SK-N-SH (cell line): ENCODE data around the gene VARS1. TPM values are rescaled to one million over a fixed set of nuclear protein-coding genes. Genes with fewer than 3 reads are reported as not detected.

Experiments used
- CTCF ChIA-PET: fragments of 300-600, 350-600 bp; formaldehyde crosslinking; extraction: SDS; loops from one replicate; lab custom pipeline; 2021; lab: Yijun Ruan, JAX
- POLR2A ChIA-PET: fragments of 350-600 bp; sonication (Branson Sonifier 250); formaldehyde crosslinking; extraction: SDS; loops from one replicate; lab custom pipeline; 2020; ENCODE audit warnings: antibody characterized with exemption, inconsistent platforms; lab: Yijun Ruan, JAX
- DNase-seq: peaks from one replicate; pipeline ENCODE4 v3.0.0; 2012
- H2AFZ ChIP-seq: fragments of 200-600 bp; sonication (generic); 2 replicates; pipeline ENCODE4 v1.8.1; 2016; ENCODE audit warnings: antibody characterized with exemption, mild to moderate bottlenecking, low read depth
- H3F3A ChIP-seq: fragments of 200-600 bp; sonication (generic); replicated peaks from 2 replicates; pipeline ENCODE3; 2016; ENCODE audit warnings: antibody characterized with exemption, mild to moderate bottlenecking; ENCODE audit not compliant: insufficient read depth
- H3K27ac ChIP-seq, 2 experiments: fragments of 200-500 bp in 1 of 2; fragments of 200-600 bp in 1 of 2; sonication (Bioruptor generic) in 1 of 2; sonication (generic), shearing (Covaris generic) in 1 of 2; 2 replicates each; pipeline versions ENCODE4 v1.5.1 to v1.6.1; 2014 to 2016; ENCODE audit warnings: low read depth in 2 of 2, inconsistent platforms in 1 of 2, low read length in 1 of 2, mild to moderate bottlenecking in 1 of 2, mixed read lengths in 1 of 2
- H3K27me3 ChIP-seq: fragments of 200-600 bp; sonication (generic), shearing (Covaris generic); 2 replicates; pipeline ENCODE4 v1.6.1; 2016; ENCODE audit warnings: mixed run types; ENCODE audit not compliant: insufficient read depth
- H3K36me3 ChIP-seq, 2 experiments: fragments of 200-500 bp in 1 of 2; fragments of 200-600 bp in 1 of 2; sonication (Bioruptor generic) in 1 of 2; sonication (generic) in 1 of 2; replicated peaks in 1 of 2; 2 replicates each; pipeline versions ENCODE3 to v1.5.1; 2014 to 2016; ENCODE audit warnings: low read length in 1 of 2, mild to moderate bottlenecking in 1 of 2; ENCODE audit not compliant: insufficient read depth in 2 of 2, control insufficient read depth in 1 of 2
- H3K4me1 ChIP-seq, 2 experiments: fragments of 200-500 bp in 1 of 2; fragments of 200-600 bp in 1 of 2; sonication (Bioruptor generic) in 1 of 2; sonication (generic), shearing (Covaris generic) in 1 of 2; 2 replicates each; pipeline versions ENCODE4 v1.5.1 to v1.6.1; 2014 to 2016; ENCODE audit warnings: low read depth in 1 of 2, low read length in 1 of 2, mixed run types in 1 of 2; ENCODE audit not compliant: insufficient read depth in 2 of 2, control insufficient read depth in 1 of 2
- H3K4me2 ChIP-seq: fragments of 200-600 bp; sonication (generic), shearing (Covaris generic); 2 replicates; pipeline ENCODE4 v1.6.1; 2017; ENCODE audit warnings: mixed run types
- H3K4me3 ChIP-seq, 2 experiments: fragments of 200-500 bp in 1 of 2; fragments of 200-600 bp in 1 of 2; sonication (Bioruptor generic) in 1 of 2; sonication (generic), shearing (Covaris generic) in 1 of 2; 2 replicates each; pipeline versions ENCODE4 v1.5.1 to v1.8.1; 2014 to 2016; ENCODE audit warnings: low read depth in 2 of 2, inconsistent platforms in 1 of 2, low read length in 1 of 2, mild to moderate bottlenecking in 1 of 2, mixed read lengths in 1 of 2, moderate library complexity in 1 of 2
- H3K79me2 ChIP-seq: fragments of 200-600 bp; sonication (generic); 2 replicates; pipeline ENCODE4 v1.8.1; 2017; ENCODE audit warnings: mild to moderate bottlenecking; ENCODE audit not compliant: insufficient read depth
- H3K9ac ChIP-seq: fragments of 200-600 bp; sonication (generic); 2 replicates; pipeline ENCODE4 v1.6.1; 2017; ENCODE audit warnings: mixed run types
- H3K9me2 ChIP-seq: fragments of 200-600 bp; sonication (generic); 2 replicates; pipeline ENCODE4 v1.6.1; 2017; ENCODE audit warnings: mixed run types
- H3K9me3 ChIP-seq: fragments of 200-600 bp; sonication (generic); 2 replicates; pipeline ENCODE4 v1.6.1; 2017; ENCODE audit warnings: mixed run types, mild to moderate bottlenecking, moderate library complexity
- H4K20me1 ChIP-seq: fragments of 200-600 bp; sonication (generic); 2 replicates; pipeline ENCODE4 v1.6.1; 2017; ENCODE audit warnings: mild to moderate bottlenecking, mixed run types; ENCODE audit not compliant: insufficient read depth
- ELF1 ChIP-seq: IDR thresholded peaks from 2 replicates; pipeline ENCODE4 v1.4.0; 2012
- EZH2phosphoT487 ChIP-seq: fragments of 200-600 bp; sonication (generic); IDR thresholded peaks from 2 replicates; pipeline ENCODE4 v1.6.1; 2017; ENCODE audit warnings: low read depth, mixed run types, mild to moderate bottlenecking, antibody characterized with exemption, moderate library complexity, borderline replicate concordance
- FOSL2 ChIP-seq: IDR thresholded peaks from 2 replicates; pipeline ENCODE4 v1.4.0; 2012; ENCODE audit warnings: low read depth, mild to moderate bottlenecking, moderate library complexity, borderline replicate concordance
- FOXJ3 ChIP-seq: sonication (generic); formaldehyde crosslinking; IDR thresholded peaks from 2 replicates; pipeline ENCODE4 v1.5.1; 2020; ENCODE audit warnings: mild to moderate bottlenecking, missing genetic modification reagents
- FOXM1 ChIP-seq: IDR thresholded peaks from 2 replicates; pipeline ENCODE4 v1.4.0; 2012; ENCODE audit warnings: low read depth, mild to moderate bottlenecking
- GABPA ChIP-seq: IDR thresholded peaks from 2 replicates; pipeline ENCODE4 v1.4.0; 2012; ENCODE audit warnings: low read depth, mild to moderate bottlenecking
- GATA2 ChIP-seq: sonication (generic); formaldehyde crosslinking; IDR thresholded peaks from 2 replicates; pipeline ENCODE4 v1.5.0; 2020; ENCODE audit warnings: mild to moderate bottlenecking, missing genetic modification reagents
- IRF3 ChIP-seq: fragments of 150-350 bp; IDR thresholded peaks from 2 replicates; pipeline ENCODE4 v1.6.1; 2016; ENCODE audit warnings: mild to moderate bottlenecking, low read depth, low read length
- JUND ChIP-seq: IDR thresholded peaks from 2 replicates; pipeline ENCODE4 v1.4.0; 2012
- MEF2A ChIP-seq: IDR thresholded peaks from 2 replicates; pipeline ENCODE4 v1.4.0; 2012; ENCODE audit warnings: low read depth, borderline replicate concordance
- NFIC ChIP-seq: IDR thresholded peaks from 2 replicates; pipeline ENCODE4 v1.4.0; 2012; ENCODE audit warnings: borderline replicate concordance
- NRF1 ChIP-seq: IDR thresholded peaks from 2 replicates; pipeline ENCODE4 v1.6.1; 2012; ENCODE audit warnings: low read depth, mild to moderate bottlenecking, low read length
- PBX3 ChIP-seq: IDR thresholded peaks from 2 replicates; pipeline ENCODE4; 2012
- POLR2AphosphoS5 ChIP-seq: IDR thresholded peaks from 2 replicates; pipeline ENCODE4 v1.6.1; 2012; ENCODE audit warnings: low read depth, low read length
- RCOR1 ChIP-seq: fragments of 150-350 bp; IDR thresholded peaks from 2 replicates; pipeline ENCODE4 v1.6.1; 2017; ENCODE audit warnings: antibody characterized with exemption, low read length
- RFX5 ChIP-seq: IDR thresholded peaks from 2 replicates; pipeline ENCODE4 v1.6.1; 2012; ENCODE audit warnings: mild to moderate bottlenecking, improper control_type of control experiment, low read length
- TAF1 ChIP-seq: IDR thresholded peaks from 2 replicates; pipeline ENCODE4 v1.6.1; 2012; ENCODE audit warnings: low read depth, mild to moderate bottlenecking, low read length, moderate library complexity, borderline replicate concordance
- TCF12 ChIP-seq: IDR thresholded peaks from 2 replicates; pipeline ENCODE4 v1.4.0; 2012
- TEAD4 ChIP-seq: IDR thresholded peaks from 2 replicates; pipeline ENCODE4 v1.4.0; 2012; ENCODE audit warnings: mild to moderate bottlenecking, borderline replicate concordance; ENCODE audit not compliant: insufficient read depth
- YY1 ChIP-seq: IDR thresholded peaks from 2 replicates; pipeline ENCODE4 v1.4.0; 2012; ENCODE audit warnings: low read depth, mild to moderate bottlenecking
- WGBS: methylation state at CpG from one replicate; pipeline ENCODE4 v1.1.6; 2017; ENCODE audit warnings: low lambda C conversion rate; 5-methylcytosine and 5-hydroxymethylcytosine counted together
- polyA plus RNA-seq, 3 experiments: library from polyadenylated mRNA; depleted of rRNA; stranded (reverse); fragments of >200 nt; gene quantifications; 2 replicates each; pipeline ENCODE4 v1.2.3, GENCODE V29; 2012
- TF ChIP-seq, protein P1 (sequence below): fragments of 200-600 bp; sonication (generic); IDR thresholded peaks from 2 replicates; pipeline ENCODE4 v1.6.1; 2017; ENCODE audit warnings: antibody characterized with exemption, mild to moderate bottlenecking, moderate library complexity
- TF ChIP-seq, protein P2 (sequence below): IDR thresholded peaks from 2 replicates; pipeline ENCODE4 v1.4.0; 2012; ENCODE audit warnings: low read depth, borderline replicate concordance
- TF ChIP-seq, protein P3 (sequence below): IDR thresholded peaks from 2 replicates; pipeline ENCODE4 v1.4.0; 2012; ENCODE audit warnings: low read depth, borderline replicate concordance

The VARS1 gene
- polyA plus RNA-seq, 1 of the 3 experiments (the other 2 are of a cell fraction) = 35.1 TPM

GRCh38 chr6:31752739-31753319 lies 42.7 kb downstream of the VARS1 start (continued):
- TF ChIP-seq, protein P1, sequence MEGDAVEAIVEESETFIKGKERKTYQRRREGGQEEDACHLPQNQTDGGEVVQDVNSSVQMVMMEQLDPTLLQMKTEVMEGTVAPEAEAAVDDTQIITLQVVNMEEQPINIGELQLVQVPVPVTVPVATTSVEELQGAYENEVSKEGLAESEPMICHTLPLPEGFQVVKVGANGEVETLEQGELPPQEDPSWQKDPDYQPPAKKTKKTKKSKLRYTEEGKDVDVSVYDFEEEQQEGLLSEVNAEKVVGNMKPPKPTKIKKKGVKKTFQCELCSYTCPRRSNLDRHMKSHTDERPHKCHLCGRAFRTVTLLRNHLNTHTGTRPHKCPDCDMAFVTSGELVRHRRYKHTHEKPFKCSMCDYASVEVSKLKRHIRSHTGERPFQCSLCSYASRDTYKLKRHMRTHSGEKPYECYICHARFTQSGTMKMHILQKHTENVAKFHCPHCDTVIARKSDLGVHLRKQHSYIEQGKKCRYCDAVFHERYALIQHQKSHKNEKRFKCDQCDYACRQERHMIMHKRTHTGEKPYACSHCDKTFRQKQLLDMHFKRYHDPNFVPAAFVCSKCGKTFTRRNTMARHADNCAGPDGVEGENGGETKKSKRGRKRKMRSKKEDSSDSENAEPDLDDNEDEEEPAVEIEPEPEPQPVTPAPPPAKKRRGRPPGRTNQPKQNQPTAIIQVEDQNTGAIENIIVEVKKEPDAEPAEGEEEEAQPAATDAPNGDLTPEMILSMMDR = no peak
- TF ChIP-seq, protein P2, sequence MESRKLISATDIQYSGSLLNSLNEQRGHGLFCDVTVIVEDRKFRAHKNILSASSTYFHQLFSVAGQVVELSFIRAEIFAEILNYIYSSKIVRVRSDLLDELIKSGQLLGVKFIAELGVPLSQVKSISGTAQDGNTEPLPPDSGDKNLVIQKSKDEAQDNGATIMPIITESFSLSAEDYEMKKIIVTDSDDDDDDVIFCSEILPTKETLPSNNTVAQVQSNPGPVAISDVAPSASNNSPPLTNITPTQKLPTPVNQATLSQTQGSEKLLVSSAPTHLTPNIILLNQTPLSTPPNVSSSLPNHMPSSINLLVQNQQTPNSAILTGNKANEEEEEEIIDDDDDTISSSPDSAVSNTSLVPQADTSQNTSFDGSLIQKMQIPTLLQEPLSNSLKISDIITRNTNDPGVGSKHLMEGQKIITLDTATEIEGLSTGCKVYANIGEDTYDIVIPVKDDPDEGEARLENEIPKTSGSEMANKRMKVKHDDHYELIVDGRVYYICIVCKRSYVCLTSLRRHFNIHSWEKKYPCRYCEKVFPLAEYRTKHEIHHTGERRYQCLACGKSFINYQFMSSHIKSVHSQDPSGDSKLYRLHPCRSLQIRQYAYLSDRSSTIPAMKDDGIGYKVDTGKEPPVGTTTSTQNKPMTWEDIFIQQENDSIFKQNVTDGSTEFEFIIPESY = no peak
- TF ChIP-seq YY1 (no peak), GATA2 (CRISPR knock-in tag) (no peak), MEF2A (no peak), TEAD4 (no peak), FOXJ3 (no peak)

DNA sequence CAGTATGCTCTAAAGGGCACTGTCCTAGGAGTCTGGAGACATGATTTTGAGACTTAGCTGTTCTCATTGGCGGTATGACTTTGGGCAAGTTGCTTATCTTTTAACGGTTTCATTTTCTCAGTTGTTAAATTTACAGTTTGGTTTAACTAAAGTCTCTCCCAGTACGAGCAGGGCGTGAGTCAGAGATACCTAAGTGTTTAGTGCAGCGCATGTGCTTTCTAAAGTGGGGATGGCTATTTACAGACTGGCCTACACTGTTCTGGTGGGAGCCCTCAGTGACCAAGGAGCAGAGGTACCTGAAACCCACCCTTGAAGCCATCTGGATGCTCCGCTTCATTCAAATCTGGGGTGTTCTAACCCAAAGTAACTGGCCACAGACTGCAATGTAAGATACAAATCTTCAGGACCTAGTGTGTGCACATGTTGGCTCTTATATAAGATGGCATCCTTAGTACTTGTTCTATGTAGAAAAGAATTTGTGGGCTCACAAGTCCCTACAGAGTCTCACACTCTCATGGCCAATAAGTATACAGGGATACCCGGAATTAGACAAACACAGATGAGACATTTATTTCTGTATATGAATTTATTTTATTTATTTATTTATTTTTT lies 45.0 kb downstream of the VARS1 start:
- Histone ChIP-seq H3K79me2 (no peaks in the 10 kb centered on the region; the same call in 1 of the 2 replicates), H2AFZ (no peak overlapping the region), H3K4me1 (0 out of 4 replicates have a peak, but pooled peaks cover 0 to 3% of the 10 kb centered on the region in 2 experiments), H3K4me2 (no peak overlapping the region), H4K20me1 (no peaks in the 10 kb centered on the region), H3K9me3 (no peaks in the 10 kb centered on the region), H3K9ac (no peak overlapping the region), H3K27me3 (no peaks in the 10 kb centered on the region), H3K27ac (no peak overlapping the region), H3K4me3 (no peak overlapping the region), H3F3A (peaks cover 26% of the 10 kb centered on the region), H3K36me3 (peaks cover 0 to 6% of the 10 kb centered on the region in 2 experiments), H3K9me2 (no peaks in the 10 kb centered on the region)
- ChIA-PET POLR2A (no interaction called here), CTCF (interaction anchor here (1.2 kb wide), 1 partner anchor 80 kb away, joined by 4 read pairs; no protein-coding TSS in a partner anchor)
- TF ChIP-seq IRF3 = no peak
- no peak for TF ChIP-seq POLR2AphosphoS5
- no peak for TF ChIP-seq NRF1
- TF ChIP-seq PBX3 = no peak
- TF ChIP-seq FOXM1 = no peak
- no peak for TF ChIP-seq GABPA
- no peak for TF ChIP-seq FOSL2
- no peak for TF ChIP-seq JUND
- TF ChIP-seq EZH2phosphoT487 = no peak
- no peak for TF ChIP-seq YY1
- no peak for TF ChIP-seq RFX5
- TF ChIP-seq TCF12 = no peak
- no peak for TF ChIP-seq ELF1
- TF ChIP-seq TAF1 = no peak
- TF ChIP-seq NFIC = no peak
- TF ChIP-seq, protein P3, sequence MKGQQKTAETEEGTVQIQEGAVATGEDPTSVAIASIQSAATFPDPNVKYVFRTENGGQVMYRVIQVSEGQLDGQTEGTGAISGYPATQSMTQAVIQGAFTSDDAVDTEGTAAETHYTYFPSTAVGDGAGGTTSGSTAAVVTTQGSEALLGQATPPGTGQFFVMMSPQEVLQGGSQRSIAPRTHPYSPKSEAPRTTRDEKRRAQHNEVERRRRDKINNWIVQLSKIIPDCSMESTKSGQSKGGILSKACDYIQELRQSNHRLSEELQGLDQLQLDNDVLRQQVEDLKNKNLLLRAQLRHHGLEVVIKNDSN = no peak
- no peak for TF ChIP-seq RCOR1
- TF ChIP-seq, protein P2 = no peak
- 92% methylated on average over 7 of the region's 7 CpGs for WGBS
- no peak for DNase-seq
